WTC11 (cell line): ENCODE measurements around the gene NOP58. TPM values are rescaled to one million over a fixed set of nuclear protein-coding genes. Genes with fewer than 3 reads are reported as not detected.

Experiments
- ATAC-seq: fragments of 200-7000 bp; cut with Tn5 transposase; 2 replicates; pipeline ENCODE4 v1.10.0; 2021; ENCODE audit warnings: mild to moderate bottlenecking, moderate library complexity
- CTCF ChIA-PET: fragments of 300-600 bp; sonication (Branson Sonifier 250); formaldehyde crosslinking; loops from one replicate; lab custom pipeline; 2021; ENCODE audit warnings: antibody characterized with exemption; lab: Charles Lee
- POLR2A ChIA-PET: fragments of 350-600 bp; sonication (Branson Sonifier 250); formaldehyde crosslinking; loops from one replicate; lab custom pipeline; 2021; ENCODE audit warnings: antibody characterized with exemption; lab: Charles Lee
- DNase-seq: peaks from one replicate; pipeline ENCODE4 v3.0.0; 2021; ENCODE audit warnings: low spot score
- H3K27ac Mint-ChIP-seq: 2 replicates; pipeline ENCODE4 v1.8.0; 2021; ENCODE audit warnings: mixed read lengths
- H3K27me3 Mint-ChIP-seq: 2 replicates; pipeline ENCODE4 v1.8.0; 2021; ENCODE audit warnings: low read depth, mild to moderate bottlenecking, moderate library complexity, mixed read lengths
- H3K36me3 Mint-ChIP-seq: 2 replicates; pipeline ENCODE4 v1.8.0; 2021; ENCODE audit warnings: mixed read lengths
- H3K4me1 Mint-ChIP-seq: 2 replicates; pipeline ENCODE4 v1.8.0; 2022; ENCODE audit warnings: mixed read lengths
- H3K4me3 Mint-ChIP-seq: 2 replicates; pipeline ENCODE4 v1.8.0; 2021; ENCODE audit warnings: mild to moderate bottlenecking, moderate library complexity, mixed read lengths
- H3K9me3 Mint-ChIP-seq: 2 replicates; pipeline ENCODE4 v1.8.0; 2021; ENCODE audit warnings: mixed read lengths
- ESRRA ChIP-seq: sonication (generic); formaldehyde crosslinking; IDR thresholded peaks from 2 replicates; pipeline ENCODE4 v1.8.1; 2022; ENCODE audit warnings: mild to moderate bottlenecking, missing genetic modification reagents, borderline replicate concordance
- FOXK1 ChIP-seq: sonication (generic); formaldehyde crosslinking; IDR thresholded peaks from 2 replicates; pipeline ENCODE4 v1.8.0; 2022; ENCODE audit warnings: mild to moderate bottlenecking, moderate library complexity, missing genetic modification reagents
- NFATC4 ChIP-seq: fragments of 250-450 bp; sonication (Bioruptor Pico); IDR thresholded peaks from 2 replicates; pipeline ENCODE4 v1.9.0; 2021; ENCODE audit warnings: mild to moderate bottlenecking
- NFE2L1 ChIP-seq: sonication (generic); formaldehyde crosslinking; IDR thresholded peaks from 2 replicates; pipeline ENCODE4 v1.8.1; 2023; ENCODE audit warnings: missing genetic modification reagents
- NFYB ChIP-seq: sonication (generic); formaldehyde crosslinking; conservative IDR thresholded peaks from 2 replicates; pipeline ENCODE4 v1.8.0; 2022; ENCODE audit warnings: low read depth, missing genetic modification reagents
- OVOL2 ChIP-seq: fragments of 250-450 bp; sonication (Bioruptor Pico); IDR thresholded peaks from 2 replicates; pipeline ENCODE4 v1.9.0; 2021; ENCODE audit warnings: mild to moderate bottlenecking, borderline replicate concordance
- TEAD1 ChIP-seq: sonication (generic); formaldehyde crosslinking; IDR thresholded peaks from 2 replicates; pipeline ENCODE4 v1.8.0; 2022; ENCODE audit warnings: mild to moderate bottlenecking, missing genetic modification reagents
- ZNF219 ChIP-seq: sonication (generic); formaldehyde crosslinking; IDR thresholded peaks from 2 replicates; pipeline ENCODE4 v1.8.0; 2023; ENCODE audit warnings: missing genetic modification reagents, mild to moderate bottlenecking, borderline replicate concordance
- ZNF423 ChIP-seq: fragments of 250-450 bp; sonication (Bioruptor Pico); IDR thresholded peaks from 2 replicates; pipeline ENCODE4 v2.1.2; 2022; ENCODE audit warnings: mild to moderate bottlenecking, moderate library complexity
- total RNA-seq: library from RNA; stranded (reverse); gene quantifications from 3 replicates; pipeline ENCODE4 v1.2.3, GENCODE V29; 2021
- TF ChIP-seq, protein P1 (sequence below): sonication (generic); formaldehyde crosslinking; IDR thresholded peaks from 2 replicates; pipeline ENCODE4 v1.8.0; 2023; ENCODE audit warnings: mild to moderate bottlenecking, missing genetic modification reagents
- TF ChIP-seq, protein P2 (sequence below): sonication (generic); formaldehyde crosslinking; IDR thresholded peaks from 2 replicates; pipeline ENCODE4 v1.8.0; 2023; ENCODE audit warnings: missing genetic modification reagents, mild to moderate bottlenecking, borderline replicate concordance
- TF ChIP-seq, protein P3 (sequence below): sonication (generic); formaldehyde crosslinking; IDR thresholded peaks from 2 replicates; pipeline ENCODE4 v1.8.1; 2023; ENCODE audit warnings: mild to moderate bottlenecking, missing genetic modification reagents, borderline replicate concordance
- TF ChIP-seq, protein P4 (sequence below): sonication (generic); formaldehyde crosslinking; IDR thresholded peaks from 2 replicates; pipeline ENCODE4 v1.8.0; 2022; ENCODE audit warnings: mild to moderate bottlenecking, missing genetic modification reagents

The NOP58 gene
- total RNA-seq, 1 experiment from 2014 or later, result 136 TPM

DNA sequence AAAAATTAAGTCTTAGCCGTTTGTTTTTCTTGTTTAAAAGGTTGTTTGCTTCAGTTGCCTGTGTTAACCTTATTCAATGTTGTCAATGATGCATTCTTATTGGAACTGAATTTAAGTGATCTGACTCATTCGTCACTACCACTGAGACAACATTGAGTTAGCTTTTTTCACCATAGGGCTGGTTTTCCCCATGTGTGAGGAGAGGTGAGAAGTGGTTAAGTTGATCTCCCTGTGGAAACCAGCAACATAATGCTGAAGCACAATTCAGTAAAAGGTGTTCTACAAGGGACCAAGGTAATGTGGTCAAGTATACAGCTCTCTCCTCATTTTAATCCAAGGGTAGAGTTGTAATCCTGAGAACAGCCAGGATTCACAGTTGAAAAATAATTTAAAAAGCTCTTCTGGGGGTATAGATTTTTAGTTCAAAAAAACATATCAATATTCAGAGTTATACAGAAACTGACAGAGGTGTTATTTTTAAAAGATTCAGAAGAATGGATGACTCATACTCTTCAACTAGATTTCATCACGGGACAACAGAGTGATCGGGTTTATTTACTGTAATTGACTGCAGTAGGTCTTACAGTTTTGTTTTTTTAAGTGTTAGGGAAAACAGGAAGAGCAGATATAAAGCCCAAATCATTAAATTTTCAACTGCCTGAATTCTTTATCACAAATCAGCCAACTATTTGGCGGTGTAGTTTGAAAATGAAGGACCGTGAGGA lies 12.6 kb downstream of the NOP58 start (continued):
- TF ChIP-seq TEAD1 (CRISPR knock-in tag) (no peak), ESRRA (CRISPR knock-in tag) (no peak)

DNA sequence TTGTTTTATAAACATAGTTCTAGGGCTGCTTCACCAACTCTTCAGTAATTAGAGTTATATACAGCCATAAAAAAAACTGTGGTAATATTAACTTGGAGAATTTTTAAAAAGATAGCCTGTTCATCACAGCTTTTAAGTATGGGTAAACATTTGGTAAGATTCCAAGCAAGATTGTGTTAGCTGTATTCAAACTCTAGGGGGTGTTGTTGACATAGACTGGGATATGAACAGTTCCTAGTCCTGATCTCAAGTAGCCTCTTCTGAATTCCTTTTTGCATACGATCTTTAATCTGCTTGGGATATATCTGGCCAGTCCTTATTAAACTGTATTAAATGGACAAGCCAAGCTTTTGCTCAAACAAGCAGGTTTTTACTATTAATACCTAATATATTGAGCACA lies 13.4 kb downstream of the NOP58 start:
- CTCF ChIA-PET, result interaction anchor here (0.6 to 1.2 kb wide), 5 partner anchors 9 to 97 kb away, joined by 3 to 4 read pairs (median 3); partner anchors contain the start of gene BMPR2
- no peaks in the 10 kb centered on the region for H3K9me3 Mint-ChIP-seq
- no peaks in the 10 kb centered on the region for H3K4me1 Mint-ChIP-seq
- H3K36me3 Mint-ChIP-seq, result peaks cover 51% of the 10 kb centered on the region
- H3K27ac Mint-ChIP-seq, result no peak overlapping the region
- TF ChIP-seq OVOL2 (CRISPR knock-in tag), result no peak
- TF ChIP-seq NFYB (CRISPR knock-in tag), result no peak
- TF ChIP-seq, protein P1, sequence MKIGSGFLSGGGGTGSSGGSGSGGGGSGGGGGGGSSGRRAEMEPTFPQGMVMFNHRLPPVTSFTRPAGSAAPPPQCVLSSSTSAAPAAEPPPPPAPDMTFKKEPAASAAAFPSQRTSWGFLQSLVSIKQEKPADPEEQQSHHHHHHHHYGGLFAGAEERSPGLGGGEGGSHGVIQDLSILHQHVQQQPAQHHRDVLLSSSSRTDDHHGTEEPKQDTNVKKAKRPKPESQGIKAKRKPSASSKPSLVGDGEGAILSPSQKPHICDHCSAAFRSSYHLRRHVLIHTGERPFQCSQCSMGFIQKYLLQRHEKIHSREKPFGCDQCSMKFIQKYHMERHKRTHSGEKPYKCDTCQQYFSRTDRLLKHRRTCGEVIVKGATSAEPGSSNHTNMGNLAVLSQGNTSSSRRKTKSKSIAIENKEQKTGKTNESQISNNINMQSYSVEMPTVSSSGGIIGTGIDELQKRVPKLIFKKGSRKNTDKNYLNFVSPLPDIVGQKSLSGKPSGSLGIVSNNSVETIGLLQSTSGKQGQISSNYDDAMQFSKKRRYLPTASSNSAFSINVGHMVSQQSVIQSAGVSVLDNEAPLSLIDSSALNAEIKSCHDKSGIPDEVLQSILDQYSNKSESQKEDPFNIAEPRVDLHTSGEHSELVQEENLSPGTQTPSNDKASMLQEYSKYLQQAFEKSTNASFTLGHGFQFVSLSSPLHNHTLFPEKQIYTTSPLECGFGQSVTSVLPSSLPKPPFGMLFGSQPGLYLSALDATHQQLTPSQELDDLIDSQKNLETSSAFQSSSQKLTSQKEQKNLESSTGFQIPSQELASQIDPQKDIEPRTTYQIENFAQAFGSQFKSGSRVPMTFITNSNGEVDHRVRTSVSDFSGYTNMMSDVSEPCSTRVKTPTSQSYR (CRISPR knock-in tag), result no peak
- no peak for TF ChIP-seq ZNF219 (CRISPR knock-in tag)
- no peak for TF ChIP-seq NFE2L1 (CRISPR knock-in tag)
- TF ChIP-seq, protein P2, sequence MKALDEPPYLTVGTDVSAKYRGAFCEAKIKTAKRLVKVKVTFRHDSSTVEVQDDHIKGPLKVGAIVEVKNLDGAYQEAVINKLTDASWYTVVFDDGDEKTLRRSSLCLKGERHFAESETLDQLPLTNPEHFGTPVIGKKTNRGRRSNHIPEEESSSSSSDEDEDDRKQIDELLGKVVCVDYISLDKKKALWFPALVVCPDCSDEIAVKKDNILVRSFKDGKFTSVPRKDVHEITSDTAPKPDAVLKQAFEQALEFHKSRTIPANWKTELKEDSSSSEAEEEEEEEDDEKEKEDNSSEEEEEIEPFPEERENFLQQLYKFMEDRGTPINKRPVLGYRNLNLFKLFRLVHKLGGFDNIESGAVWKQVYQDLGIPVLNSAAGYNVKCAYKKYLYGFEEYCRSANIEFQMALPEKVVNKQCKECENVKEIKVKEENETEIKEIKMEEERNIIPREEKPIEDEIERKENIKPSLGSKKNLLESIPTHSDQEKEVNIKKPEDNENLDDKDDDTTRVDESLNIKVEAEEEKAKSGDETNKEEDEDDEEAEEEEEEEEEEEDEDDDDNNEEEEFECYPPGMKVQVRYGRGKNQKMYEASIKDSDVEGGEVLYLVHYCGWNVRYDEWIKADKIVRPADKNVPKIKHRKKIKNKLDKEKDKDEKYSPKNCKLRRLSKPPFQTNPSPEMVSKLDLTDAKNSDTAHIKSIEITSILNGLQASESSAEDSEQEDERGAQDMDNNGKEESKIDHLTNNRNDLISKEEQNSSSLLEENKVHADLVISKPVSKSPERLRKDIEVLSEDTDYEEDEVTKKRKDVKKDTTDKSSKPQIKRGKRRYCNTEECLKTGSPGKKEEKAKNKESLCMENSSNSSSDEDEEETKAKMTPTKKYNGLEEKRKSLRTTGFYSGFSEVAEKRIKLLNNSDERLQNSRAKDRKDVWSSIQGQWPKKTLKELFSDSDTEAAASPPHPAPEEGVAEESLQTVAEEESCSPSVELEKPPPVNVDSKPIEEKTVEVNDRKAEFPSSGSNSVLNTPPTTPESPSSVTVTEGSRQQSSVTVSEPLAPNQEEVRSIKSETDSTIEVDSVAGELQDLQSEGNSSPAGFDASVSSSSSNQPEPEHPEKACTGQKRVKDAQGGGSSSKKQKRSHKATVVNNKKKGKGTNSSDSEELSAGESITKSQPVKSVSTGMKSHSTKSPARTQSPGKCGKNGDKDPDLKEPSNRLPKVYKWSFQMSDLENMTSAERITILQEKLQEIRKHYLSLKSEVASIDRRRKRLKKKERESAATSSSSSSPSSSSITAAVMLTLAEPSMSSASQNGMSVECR (CRISPR knock-in tag), result no peak
- TF ChIP-seq FOXK1, result no peak
- TF ChIP-seq, protein P3, sequence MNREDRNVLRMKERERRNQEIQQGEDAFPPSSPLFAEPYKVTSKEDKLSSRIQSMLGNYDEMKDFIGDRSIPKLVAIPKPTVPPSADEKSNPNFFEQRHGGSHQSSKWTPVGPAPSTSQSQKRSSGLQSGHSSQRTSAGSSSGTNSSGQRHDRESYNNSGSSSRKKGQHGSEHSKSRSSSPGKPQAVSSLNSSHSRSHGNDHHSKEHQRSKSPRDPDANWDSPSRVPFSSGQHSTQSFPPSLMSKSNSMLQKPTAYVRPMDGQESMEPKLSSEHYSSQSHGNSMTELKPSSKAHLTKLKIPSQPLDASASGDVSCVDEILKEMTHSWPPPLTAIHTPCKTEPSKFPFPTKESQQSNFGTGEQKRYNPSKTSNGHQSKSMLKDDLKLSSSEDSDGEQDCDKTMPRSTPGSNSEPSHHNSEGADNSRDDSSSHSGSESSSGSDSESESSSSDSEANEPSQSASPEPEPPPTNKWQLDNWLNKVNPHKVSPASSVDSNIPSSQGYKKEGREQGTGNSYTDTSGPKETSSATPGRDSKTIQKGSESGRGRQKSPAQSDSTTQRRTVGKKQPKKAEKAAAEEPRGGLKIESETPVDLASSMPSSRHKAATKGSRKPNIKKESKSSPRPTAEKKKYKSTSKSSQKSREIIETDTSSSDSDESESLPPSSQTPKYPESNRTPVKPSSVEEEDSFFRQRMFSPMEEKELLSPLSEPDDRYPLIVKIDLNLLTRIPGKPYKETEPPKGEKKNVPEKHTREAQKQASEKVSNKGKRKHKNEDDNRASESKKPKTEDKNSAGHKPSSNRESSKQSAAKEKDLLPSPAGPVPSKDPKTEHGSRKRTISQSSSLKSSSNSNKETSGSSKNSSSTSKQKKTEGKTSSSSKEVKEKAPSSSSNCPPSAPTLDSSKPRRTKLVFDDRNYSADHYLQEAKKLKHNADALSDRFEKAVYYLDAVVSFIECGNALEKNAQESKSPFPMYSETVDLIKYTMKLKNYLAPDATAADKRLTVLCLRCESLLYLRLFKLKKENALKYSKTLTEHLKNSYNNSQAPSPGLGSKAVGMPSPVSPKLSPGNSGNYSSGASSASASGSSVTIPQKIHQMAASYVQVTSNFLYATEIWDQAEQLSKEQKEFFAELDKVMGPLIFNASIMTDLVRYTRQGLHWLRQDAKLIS (CRISPR knock-in tag), result no peak
- TF ChIP-seq ZNF423 (CRISPR knock-in tag), result no peak
- TF ChIP-seq, protein P4, sequence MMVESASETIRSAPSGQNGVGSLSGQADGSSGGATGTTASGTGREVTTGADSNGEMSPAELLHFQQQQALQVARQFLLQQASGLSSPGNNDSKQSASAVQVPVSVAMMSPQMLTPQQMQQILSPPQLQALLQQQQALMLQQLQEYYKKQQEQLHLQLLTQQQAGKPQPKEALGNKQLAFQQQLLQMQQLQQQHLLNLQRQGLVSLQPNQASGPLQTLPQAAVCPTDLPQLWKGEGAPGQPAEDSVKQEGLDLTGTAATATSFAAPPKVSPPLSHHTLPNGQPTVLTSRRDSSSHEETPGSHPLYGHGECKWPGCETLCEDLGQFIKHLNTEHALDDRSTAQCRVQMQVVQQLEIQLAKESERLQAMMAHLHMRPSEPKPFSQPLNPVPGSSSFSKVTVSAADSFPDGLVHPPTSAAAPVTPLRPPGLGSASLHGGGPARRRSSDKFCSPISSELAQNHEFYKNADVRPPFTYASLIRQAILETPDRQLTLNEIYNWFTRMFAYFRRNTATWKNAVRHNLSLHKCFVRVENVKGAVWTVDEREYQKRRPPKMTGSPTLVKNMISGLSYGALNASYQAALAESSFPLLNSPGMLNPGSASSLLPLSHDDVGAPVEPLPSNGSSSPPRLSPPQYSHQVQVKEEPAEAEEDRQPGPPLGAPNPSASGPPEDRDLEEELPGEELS, result no peak
- TF ChIP-seq NFATC4 (CRISPR knock-in tag), result no peak
- TF ChIP-seq, all 79 proteins: peak for 0
- Mint-ChIP-seq H3K4me3 (no peak overlapping the region), H3K27me3 (no peaks in the 10 kb centered on the region)
- no peak for DNase-seq
- ATAC-seq, result peak; percentile 68
- POLR2A ChIA-PET, result interaction anchor here (1.3 kb wide), 1 partner anchor 9 kb away, joined by 3 read pairs; no protein-coding TSS in a partner anchor
